Astrocyte (in vitro differentiated cells and primary cell): ENCODE results near the gene MMAB. TPM values are rescaled to one million over a fixed set of nuclear protein-coding genes. Genes with fewer than 3 reads are reported as not detected.

Experiments
- DNase-seq: peaks from one replicate; pipeline ENCODE4 v3.0.0-alpha.2; 2010; ENCODE audit warnings: low read depth
- FAIRE-seq: peaks from 2 replicates; lab custom pipeline; 2011; peaks lifted over from hg19 to GRCh38; lab: Jason Lieb, UNC
- H2AFZ ChIP-seq: 2 replicates; pipeline ENCODE4 v1.6.0; 2012; ENCODE audit warnings: low read depth, low read length, inconsistent platforms
- H3K27ac ChIP-seq: 2 replicates; pipeline ENCODE4 v1.5.1; 2011; ENCODE audit warnings: low read depth, low read length, inconsistent platforms
- H3K27me3 ChIP-seq: 2 replicates; pipeline ENCODE4 v1.6.0; 2011; ENCODE audit warnings: low read length, inconsistent platforms; ENCODE audit not compliant: insufficient read depth
- H3K36me3 ChIP-seq: 2 replicates; pipeline ENCODE4 v1.5.1; 2011; ENCODE audit warnings: low read length, inconsistent platforms; ENCODE audit not compliant: insufficient read depth
- H3K4me1 ChIP-seq: 2 replicates; pipeline ENCODE4 v1.5.1; 2011; ENCODE audit warnings: low read length, inconsistent platforms; ENCODE audit not compliant: insufficient read depth
- H3K4me2 ChIP-seq: 2 replicates; pipeline ENCODE4 v1.6.0; 2012; ENCODE audit warnings: low read length, inconsistent platforms
- H3K4me3 ChIP-seq: 2 replicates; pipeline ENCODE4 v1.5.1; 2011; ENCODE audit warnings: low read depth, mild to moderate bottlenecking, low read length, inconsistent platforms; ENCODE audit not compliant: insufficient read depth
- H3K79me2 ChIP-seq: 2 replicates; pipeline ENCODE4 v1.6.0; 2012; ENCODE audit warnings: mild to moderate bottlenecking, low read length, inconsistent platforms; ENCODE audit not compliant: insufficient read depth
- H3K9ac ChIP-seq: 2 replicates; pipeline ENCODE4 v1.6.0; 2012; ENCODE audit warnings: mild to moderate bottlenecking, low read length, inconsistent platforms
- H3K9me3 ChIP-seq: 2 replicates; pipeline ENCODE4 v1.5.1; 2012; ENCODE audit warnings: low read depth, mild to moderate bottlenecking, low read length, inconsistent platforms; ENCODE audit not compliant: insufficient read depth
- H4K20me1 ChIP-seq: 2 replicates; pipeline ENCODE4 v1.6.0; 2012; ENCODE audit warnings: low read length, inconsistent platforms; ENCODE audit not compliant: insufficient read depth
- H3K27ac Mint-ChIP-seq: one replicate; pipeline ENCODE4 v1.8.0; 2021; ENCODE audit warnings: mild to moderate bottlenecking, mixed read lengths; ENCODE audit not compliant: unreplicated experiment
- H3K27me3 Mint-ChIP-seq: one replicate; pipeline ENCODE4 v1.8.0; 2021; ENCODE audit warnings: low read depth, mixed read lengths; ENCODE audit not compliant: unreplicated experiment
- H3K36me3 Mint-ChIP-seq: one replicate; pipeline ENCODE4 v1.8.0; 2021; ENCODE audit warnings: low read depth, mixed read lengths; ENCODE audit not compliant: unreplicated experiment
- H3K4me1 Mint-ChIP-seq: one replicate; pipeline ENCODE4 v1.8.0; 2021; ENCODE audit warnings: low read depth, mixed read lengths; ENCODE audit not compliant: unreplicated experiment
- H3K4me3 Mint-ChIP-seq: one replicate; pipeline ENCODE4 v1.8.0; 2021; ENCODE audit warnings: mild to moderate bottlenecking, moderate library complexity, mixed read lengths; ENCODE audit not compliant: unreplicated experiment
- H3K9me3 Mint-ChIP-seq: one replicate; pipeline ENCODE4 v1.8.0; 2021; ENCODE audit warnings: mild to moderate bottlenecking, mixed read lengths; ENCODE audit not compliant: unreplicated experiment
- EZH2 ChIP-seq: IDR thresholded peaks from 2 replicates; pipeline ENCODE4 v1.6.1; 2012; ENCODE audit warnings: mild to moderate bottlenecking, low read length, inconsistent platforms; ENCODE audit not compliant: insufficient read depth
- total RNA-seq: library from RNA; stranded (reverse); gene quantifications from 2 replicates; pipeline ENCODE4 v1.2.1, GENCODE V29; 2021
- TF ChIP-seq, protein P1 (sequence below): IDR thresholded peaks from 2 replicates; pipeline ENCODE4 v1.5.1; 2011; ENCODE audit warnings: low read depth, mild to moderate bottlenecking, inconsistent platforms, low read length, moderate library complexity; ENCODE audit not compliant: insufficient read depth

Gene MMAB
- total RNA-seq, 1 donor from 2014 or later: 17.8 TPM

- no peak for FAIRE-seq
Measured at GRCh38 chr12:109617491-109617890, 44.2 kb upstream of the MMAB start.

GRCh38 chr12:109615556-109616229 lies 42.4 kb upstream of the MMAB start:
- H3K79me2 ChIP-seq: no peaks in the 10 kb centered on the region
- H3K36me3 Mint-ChIP-seq: no peaks in the 10 kb centered on the region
- H3K27me3 ChIP-seq: peaks cover 46% of the 10 kb centered on the region
- DNase-seq: no peak
- H3K4me3 ChIP-seq: no peak overlapping the region
- no peaks in the 10 kb centered on the region for H3K4me1 ChIP-seq
- no peak for FAIRE-seq
- H3K27ac ChIP-seq: no peak overlapping the region
- no peak overlapping the region for H3K9ac ChIP-seq
- no peaks in the 10 kb centered on the region for H3K4me1 Mint-ChIP-seq
- no peaks in the 10 kb centered on the region for H3K9me3 ChIP-seq
- H3K4me3 Mint-ChIP-seq: no peak overlapping the region
- H3K9me3 Mint-ChIP-seq: no peaks in the 10 kb centered on the region
- TF ChIP-seq EZH2: no peak
- TF ChIP-seq, protein P1, sequence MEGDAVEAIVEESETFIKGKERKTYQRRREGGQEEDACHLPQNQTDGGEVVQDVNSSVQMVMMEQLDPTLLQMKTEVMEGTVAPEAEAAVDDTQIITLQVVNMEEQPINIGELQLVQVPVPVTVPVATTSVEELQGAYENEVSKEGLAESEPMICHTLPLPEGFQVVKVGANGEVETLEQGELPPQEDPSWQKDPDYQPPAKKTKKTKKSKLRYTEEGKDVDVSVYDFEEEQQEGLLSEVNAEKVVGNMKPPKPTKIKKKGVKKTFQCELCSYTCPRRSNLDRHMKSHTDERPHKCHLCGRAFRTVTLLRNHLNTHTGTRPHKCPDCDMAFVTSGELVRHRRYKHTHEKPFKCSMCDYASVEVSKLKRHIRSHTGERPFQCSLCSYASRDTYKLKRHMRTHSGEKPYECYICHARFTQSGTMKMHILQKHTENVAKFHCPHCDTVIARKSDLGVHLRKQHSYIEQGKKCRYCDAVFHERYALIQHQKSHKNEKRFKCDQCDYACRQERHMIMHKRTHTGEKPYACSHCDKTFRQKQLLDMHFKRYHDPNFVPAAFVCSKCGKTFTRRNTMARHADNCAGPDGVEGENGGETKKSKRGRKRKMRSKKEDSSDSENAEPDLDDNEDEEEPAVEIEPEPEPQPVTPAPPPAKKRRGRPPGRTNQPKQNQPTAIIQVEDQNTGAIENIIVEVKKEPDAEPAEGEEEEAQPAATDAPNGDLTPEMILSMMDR: no peak
- H4K20me1 ChIP-seq: no peaks in the 10 kb centered on the region
- H2AFZ ChIP-seq: no peak overlapping the region
- H3K27ac Mint-ChIP-seq: no peak overlapping the region
- no peak overlapping the region for H3K4me2 ChIP-seq
- H3K36me3 ChIP-seq: no peaks in the 10 kb centered on the region
- H3K27me3 Mint-ChIP-seq: peaks cover 47% of the 10 kb centered on the region

More at GRCh38 chr12:109617491-109617890, 44.2 kb upstream of the MMAB start:
- Mint-ChIP-seq H3K36me3 (no peaks in the 10 kb centered on the region), H3K9me3 (no peaks in the 10 kb centered on the region), H3K27ac (no peak overlapping the region), H3K4me1 (peaks cover 1% of the 10 kb centered on the region), H3K27me3 (peaks cover 44% of the 10 kb centered on the region), H3K4me3 (no peak overlapping the region)
- TF ChIP-seq, protein P1: no peak
- no peak for TF ChIP-seq EZH2
- no peaks in the 10 kb centered on the region for H3K36me3 ChIP-seq
- no peaks in the 10 kb centered on the region for H3K79me2 ChIP-seq
- H3K27me3 ChIP-seq: peaks cover 62% of the 10 kb centered on the region
- no peak overlapping the region for H3K27ac ChIP-seq
- DNase-seq: no peak
- no peaks in the 10 kb centered on the region for H3K9me3 ChIP-seq
- no peak overlapping the region for H2AFZ ChIP-seq
- no peak overlapping the region for H3K9ac ChIP-seq
- H3K4me1 ChIP-seq: no peaks in the 10 kb centered on the region
- no peaks in the 10 kb centered on the region for H4K20me1 ChIP-seq
- no peak overlapping the region for H3K4me2 ChIP-seq
- no peak overlapping the region for H3K4me3 ChIP-seq
